Measurements from ENCODE around the gene MPP4. TPM values are rescaled to one million over a fixed set of nuclear protein-coding genes. Genes with fewer than 3 reads are reported as not detected.

The MPP4 gene
- total and polyA plus RNA-seq, 2 of the 13 experiments (the other 11 are each of a cell fraction or from before 2014, with no cell fraction given): not detected

GRCh38 chr2:201642086-201642578 lies 56.3 kb downstream of the MPP4 start (continued):
- TF ChIP-seq, protein P1, sequence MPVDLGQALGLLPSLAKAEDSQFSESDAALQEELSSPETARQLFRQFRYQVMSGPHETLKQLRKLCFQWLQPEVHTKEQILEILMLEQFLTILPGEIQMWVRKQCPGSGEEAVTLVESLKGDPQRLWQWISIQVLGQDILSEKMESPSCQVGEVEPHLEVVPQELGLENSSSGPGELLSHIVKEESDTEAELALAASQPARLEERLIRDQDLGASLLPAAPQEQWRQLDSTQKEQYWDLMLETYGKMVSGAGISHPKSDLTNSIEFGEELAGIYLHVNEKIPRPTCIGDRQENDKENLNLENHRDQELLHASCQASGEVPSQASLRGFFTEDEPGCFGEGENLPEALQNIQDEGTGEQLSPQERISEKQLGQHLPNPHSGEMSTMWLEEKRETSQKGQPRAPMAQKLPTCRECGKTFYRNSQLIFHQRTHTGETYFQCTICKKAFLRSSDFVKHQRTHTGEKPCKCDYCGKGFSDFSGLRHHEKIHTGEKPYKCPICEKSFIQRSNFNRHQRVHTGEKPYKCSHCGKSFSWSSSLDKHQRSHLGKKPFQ (CRISPR knock-in tag; IDR thresholded peaks at IDR 0.05; ENCODE audit: insufficient replicate concordance): peak; percentile 23
- TF ChIP-seq ZNF496 (CRISPR knock-in tag; IDR thresholded peaks at IDR 0.05; ENCODE audit: insufficient replicate concordance) (no peak), NCOR1 (IDR thresholded peaks at IDR 0.05; ENCODE audit: borderline replicate concordance, low read length) (peak; percentile 13; the same call in 1 of the 2 replicates), ZNF460 (CRISPR knock-in tag; IDR thresholded peaks at IDR 0.05; ENCODE audit: borderline replicate concordance) (no peak), SOX13 (IDR thresholded peaks at IDR 0.05) (no peak), SOX13 (CRISPR knock-in tag; conservative IDR thresholded peaks at IDR 0.05 in 1 of 2, IDR thresholded peaks at IDR 0.05 in 1 of 2) (peak in 1 of 2 experiments; percentile 61; a peak in 2 of 4 replicates), KAT2B (IDR thresholded peaks at IDR 0.05; ENCODE audit: borderline replicate concordance, low read depth, low read length) (peak; percentile 38; the same call in 1 of the 2 replicates), ZFP1 (CRISPR knock-in tag; IDR thresholded peaks at IDR 0.05) (no peak; the same call in 1 of the 2 replicates), SIN3B (IDR thresholded peaks at IDR 0.05; ENCODE audit: low read length) (peak; percentile 88), PLRG1 (conservative IDR thresholded peaks at IDR 0.05) (no peak), ZSCAN31 (CRISPR knock-in tag; IDR thresholded peaks at IDR 0.05; ENCODE audit: low read depth) (0 out of 2 replicates have a peak, but pooled peaks have one; percentile 36), STAT6 (CRISPR knock-in tag; IDR thresholded peaks at IDR 0.05; ENCODE audit: borderline replicate concordance) (peak; percentile 71; the same call in 1 of the 2 replicates), ASH2L (IDR thresholded peaks at IDR 0.05; ENCODE audit: insufficient read length, low read depth, low read length) (peak; percentile 100)
- TF ChIP-seq, protein P2, sequence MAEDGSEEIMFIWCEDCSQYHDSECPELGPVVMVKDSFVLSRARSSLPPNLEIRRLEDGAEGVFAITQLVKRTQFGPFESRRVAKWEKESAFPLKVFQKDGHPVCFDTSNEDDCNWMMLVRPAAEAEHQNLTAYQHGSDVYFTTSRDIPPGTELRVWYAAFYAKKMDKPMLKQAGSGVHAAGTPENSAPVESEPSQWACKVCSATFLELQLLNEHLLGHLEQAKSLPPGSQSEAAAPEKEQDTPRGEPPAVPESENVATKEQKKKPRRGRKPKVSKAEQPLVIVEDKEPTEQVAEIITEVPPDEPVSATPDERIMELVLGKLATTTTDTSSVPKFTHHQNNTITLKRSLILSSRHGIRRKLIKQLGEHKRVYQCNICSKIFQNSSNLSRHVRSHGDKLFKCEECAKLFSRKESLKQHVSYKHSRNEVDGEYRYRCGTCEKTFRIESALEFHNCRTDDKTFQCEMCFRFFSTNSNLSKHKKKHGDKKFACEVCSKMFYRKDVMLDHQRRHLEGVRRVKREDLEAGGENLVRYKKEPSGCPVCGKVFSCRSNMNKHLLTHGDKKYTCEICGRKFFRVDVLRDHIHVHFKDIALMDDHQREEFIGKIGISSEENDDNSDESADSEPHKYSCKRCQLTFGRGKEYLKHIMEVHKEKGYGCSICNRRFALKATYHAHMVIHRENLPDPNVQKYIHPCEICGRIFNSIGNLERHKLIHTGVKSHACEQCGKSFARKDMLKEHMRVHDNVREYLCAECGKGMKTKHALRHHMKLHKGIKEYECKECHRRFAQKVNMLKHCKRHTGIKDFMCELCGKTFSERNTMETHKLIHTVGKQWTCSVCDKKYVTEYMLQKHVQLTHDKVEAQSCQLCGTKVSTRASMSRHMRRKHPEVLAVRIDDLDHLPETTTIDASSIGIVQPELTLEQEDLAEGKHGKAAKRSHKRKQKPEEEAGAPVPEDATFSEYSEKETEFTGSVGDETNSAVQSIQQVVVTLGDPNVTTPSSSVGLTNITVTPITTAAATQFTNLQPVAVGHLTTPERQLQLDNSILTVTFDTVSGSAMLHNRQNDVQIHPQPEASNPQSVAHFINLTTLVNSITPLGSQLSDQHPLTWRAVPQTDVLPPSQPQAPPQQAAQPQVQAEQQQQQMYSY (CRISPR knock-in tag; IDR thresholded peaks at IDR 0.05): no peak
- TF ChIP-seq, protein P3, sequence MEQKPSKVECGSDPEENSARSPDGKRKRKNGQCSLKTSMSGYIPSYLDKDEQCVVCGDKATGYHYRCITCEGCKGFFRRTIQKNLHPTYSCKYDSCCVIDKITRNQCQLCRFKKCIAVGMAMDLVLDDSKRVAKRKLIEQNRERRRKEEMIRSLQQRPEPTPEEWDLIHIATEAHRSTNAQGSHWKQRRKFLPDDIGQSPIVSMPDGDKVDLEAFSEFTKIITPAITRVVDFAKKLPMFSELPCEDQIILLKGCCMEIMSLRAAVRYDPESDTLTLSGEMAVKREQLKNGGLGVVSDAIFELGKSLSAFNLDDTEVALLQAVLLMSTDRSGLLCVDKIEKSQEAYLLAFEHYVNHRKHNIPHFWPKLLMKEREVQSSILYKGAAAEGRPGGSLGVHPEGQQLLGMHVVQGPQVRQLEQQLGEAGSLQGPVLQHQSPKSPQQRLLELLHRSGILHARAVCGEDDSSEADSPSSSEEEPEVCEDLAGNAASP (CRISPR knock-in tag; IDR thresholded peaks at IDR 0.05; ENCODE audit: borderline replicate concordance): no peak
- TF ChIP-seq, protein P4, sequence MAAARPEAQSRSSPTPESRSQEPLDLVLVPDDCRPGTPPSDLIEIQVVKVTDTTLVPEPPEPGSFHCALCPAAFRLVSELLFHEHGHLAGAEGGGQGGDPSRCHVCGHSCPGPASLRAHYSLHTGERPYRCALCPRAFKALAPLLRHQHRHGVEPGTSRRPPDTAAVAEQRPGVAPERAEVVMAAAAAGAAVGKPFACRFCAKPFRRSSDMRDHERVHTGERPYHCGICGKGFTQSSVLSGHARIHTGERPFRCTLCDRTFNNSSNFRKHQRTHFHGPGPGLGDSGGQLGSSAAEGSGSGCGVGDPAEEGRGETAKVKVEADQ (CRISPR knock-in tag; IDR thresholded peaks at IDR 0.05; ENCODE audit: borderline replicate concordance): no peak
